ENCODE measurements around the gene GGNBP2.

Gene GGNBP2

GRCh38 chr17:36609498-36609862 lies 64.8 kb downstream of the GGNBP2 start:
- Histone ChIP-seq H3K4me1 (ENCODE audit: control insufficient read depth, insufficient read depth, low read length) (peaks cover 6% of the 10 kb centered on the region), H3K4me3 (ENCODE audit: insufficient read depth, low read depth, low read length) (no peak overlapping the region), H3K9me3 (ENCODE audit: control insufficient read depth, low read length) (no peaks in the 10 kb centered on the region), H3K27ac (ENCODE audit: insufficient read depth, low read depth, low read length, poor library complexity, severe bottlenecking) (no peak overlapping the region), H3K36me3 (ENCODE audit: control insufficient read depth, insufficient read depth, low read length) (no peaks in the 10 kb centered on the region), H3K27me3 (ENCODE audit: control insufficient read depth, insufficient read depth, low read length, poor library complexity, severe bottlenecking) (no peaks in the 10 kb centered on the region)
- 89 to 92% methylated on average over 7 of the region's 7 CpGs for WGBS, 2 experiments

- 86% methylated on average over 6 of the region's 6 CpGs for WGBS, 2 experiments
- Histone ChIP-seq H3K4me3 (ENCODE audit: insufficient read depth, low read depth, low read length) (no peak overlapping the region), H3K27ac (ENCODE audit: insufficient read depth, low read depth, low read length, poor library complexity, severe bottlenecking) (no peak overlapping the region), H3K27me3 (ENCODE audit: control insufficient read depth, insufficient read depth, low read length, poor library complexity, severe bottlenecking) (no peaks in the 10 kb centered on the region), H3K9me3 (ENCODE audit: control insufficient read depth, low read length) (no peaks in the 10 kb centered on the region), H3K36me3 (ENCODE audit: control insufficient read depth, insufficient read depth, low read length) (no peaks in the 10 kb centered on the region), H3K4me1 (ENCODE audit: control insufficient read depth, insufficient read depth, low read length) (peaks cover 14% of the 10 kb centered on the region)
Measured at GRCh38 chr17:36610474-36610873, 65.8 kb downstream of the GGNBP2 start.

DNA sequence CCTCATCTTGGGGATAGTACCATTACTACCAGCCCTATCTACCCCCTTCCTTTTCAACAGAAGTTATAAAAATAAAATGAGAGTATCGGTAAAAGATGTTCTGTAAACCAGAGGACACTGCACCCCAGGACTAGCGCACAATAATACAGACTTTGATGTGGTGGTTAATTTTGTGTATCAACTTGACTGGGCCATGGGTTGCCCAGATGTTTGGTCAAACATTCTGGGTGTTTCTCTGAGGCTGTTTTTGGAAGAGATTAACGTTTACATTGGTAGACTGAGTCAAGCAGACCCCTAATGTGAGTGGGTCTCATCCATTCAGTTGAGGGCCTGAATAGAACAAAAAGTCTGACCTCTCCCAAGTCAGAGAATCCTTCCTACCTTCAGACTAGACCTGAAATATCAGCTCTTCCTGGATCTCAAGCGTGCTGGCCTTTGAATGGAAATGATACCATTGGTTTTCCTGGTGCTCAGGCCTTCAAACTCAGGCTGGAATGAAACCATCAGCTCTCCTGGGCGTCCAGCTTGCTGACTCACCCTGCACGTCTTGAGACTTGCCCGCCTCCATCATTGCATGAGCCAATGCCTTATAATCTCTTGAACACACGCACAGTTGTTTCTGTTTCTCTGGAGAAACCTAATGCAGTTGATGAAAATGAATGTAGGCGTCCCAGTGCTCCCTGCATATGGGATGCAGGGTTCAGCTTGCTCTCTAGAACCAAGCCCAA lies 66.8 kb downstream of the GGNBP2 start:
- no peaks in the 10 kb centered on the region for H3K27me3 ChIP-seq (ENCODE audit: control insufficient read depth, insufficient read depth, low read length, poor library complexity, severe bottlenecking)
- H3K27ac ChIP-seq (ENCODE audit: insufficient read depth, low read depth, low read length, poor library complexity, severe bottlenecking), result no peak overlapping the region
- H3K36me3 ChIP-seq (ENCODE audit: control insufficient read depth, insufficient read depth, low read length), result no peaks in the 10 kb centered on the region
- WGBS, 2 experiments, result 89 to 90% methylated on average over 9 of the region's 9 CpGs
- peaks cover 14% of the 10 kb centered on the region for H3K4me1 ChIP-seq (ENCODE audit: control insufficient read depth, insufficient read depth, low read length)
- no peaks in the 10 kb centered on the region for H3K9me3 ChIP-seq (ENCODE audit: control insufficient read depth, low read length)
- H3K4me3 ChIP-seq (ENCODE audit: insufficient read depth, low read depth, low read length), result no peak overlapping the region

- Histone ChIP-seq H3K4me1 (ENCODE audit: control insufficient read depth, insufficient read depth, low read length) (peaks cover 14% of the 10 kb centered on the region), H3K4me3 (ENCODE audit: insufficient read depth, low read depth, low read length) (no peak overlapping the region)
Measured at GRCh38 chr17:36612323-36612722, 67.6 kb downstream of the GGNBP2 start.

GRCh38 chr17:36613155-36613554 lies 68.4 kb downstream of the GGNBP2 start:
- WGBS, 2 experiments, result 70% methylated on average over 4 of the region's 4 CpGs
- Histone ChIP-seq H3K36me3 (ENCODE audit: control insufficient read depth, insufficient read depth, low read length) (no peaks in the 10 kb centered on the region), H3K4me3 (ENCODE audit: insufficient read depth, low read depth, low read length) (no peak overlapping the region), H3K27me3 (ENCODE audit: control insufficient read depth, insufficient read depth, low read length, poor library complexity, severe bottlenecking) (no peaks in the 10 kb centered on the region), H3K9me3 (ENCODE audit: control insufficient read depth, low read length) (no peaks in the 10 kb centered on the region), H3K27ac (ENCODE audit: insufficient read depth, low read depth, low read length, poor library complexity, severe bottlenecking) (no peak overlapping the region), H3K4me1 (ENCODE audit: control insufficient read depth, insufficient read depth, low read length) (peaks cover 14% of the 10 kb centered on the region)

More at GRCh38 chr17:36612323-36612722, 67.6 kb downstream of the GGNBP2 start:
- Histone ChIP-seq H3K36me3 (ENCODE audit: control insufficient read depth, insufficient read depth, low read length) (no peaks in the 10 kb centered on the region), H3K27ac (ENCODE audit: insufficient read depth, low read depth, low read length, poor library complexity, severe bottlenecking) (no peak overlapping the region), H3K27me3 (ENCODE audit: control insufficient read depth, insufficient read depth, low read length, poor library complexity, severe bottlenecking) (no peaks in the 10 kb centered on the region), H3K9me3 (ENCODE audit: control insufficient read depth, low read length) (no peaks in the 10 kb centered on the region)
- 93 to 94% methylated on average over 3 of the region's 3 CpGs for WGBS, 2 experiments

DNA sequence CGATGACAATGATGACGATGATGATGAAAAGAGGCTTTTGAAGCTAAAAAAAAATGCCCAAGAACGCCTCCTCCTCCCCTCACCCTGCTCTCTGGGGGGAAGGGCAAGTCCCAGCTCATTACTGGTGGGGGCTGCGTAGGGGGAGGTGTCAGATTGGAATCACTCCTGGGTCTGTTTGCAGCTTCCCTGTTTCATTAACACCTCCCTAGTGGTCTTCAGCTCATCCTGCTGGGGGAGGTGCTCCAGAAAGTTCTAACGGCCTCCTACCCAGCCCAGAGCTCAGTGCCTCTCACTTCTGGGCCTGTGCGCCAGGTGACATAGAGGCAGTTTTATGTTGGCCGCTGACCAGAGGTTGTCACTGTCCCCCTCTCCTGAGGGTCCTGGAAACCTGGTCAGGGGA lies 69.4 kb downstream of the GGNBP2 start:
- no peak overlapping the region for H3K27ac ChIP-seq (ENCODE audit: insufficient read depth, low read depth, low read length, poor library complexity, severe bottlenecking)
- peaks cover 14% of the 10 kb centered on the region for H3K4me1 ChIP-seq (ENCODE audit: control insufficient read depth, insufficient read depth, low read length)
- H3K27me3 ChIP-seq (ENCODE audit: control insufficient read depth, insufficient read depth, low read length, poor library complexity, severe bottlenecking), result no peaks in the 10 kb centered on the region
- 83 to 86% methylated on average over 6 to 7 of the region's 7 CpGs for WGBS, 2 experiments
- no peaks in the 10 kb centered on the region for H3K9me3 ChIP-seq (ENCODE audit: control insufficient read depth, low read length)
- no peak overlapping the region for H3K4me3 ChIP-seq (ENCODE audit: insufficient read depth, low read depth, low read length)
- H3K36me3 ChIP-seq (ENCODE audit: control insufficient read depth, insufficient read depth, low read length), result no peaks in the 10 kb centered on the region

GRCh38 chr17:36614933-36615332 lies 70.2 kb downstream of the GGNBP2 start:
- H3K4me1 ChIP-seq (ENCODE audit: control insufficient read depth, insufficient read depth, low read length), result peaks cover 14% of the 10 kb centered on the region
- no peaks in the 10 kb centered on the region for H3K27me3 ChIP-seq (ENCODE audit: control insufficient read depth, insufficient read depth, low read length, poor library complexity, severe bottlenecking)
- no peak overlapping the region for H3K27ac ChIP-seq (ENCODE audit: insufficient read depth, low read depth, low read length, poor library complexity, severe bottlenecking)
- H3K4me3 ChIP-seq (ENCODE audit: insufficient read depth, low read depth, low read length), result no peak overlapping the region
- WGBS, 2 experiments, result 31 to 38% methylated on average over 5 of the region's 5 CpGs
- H3K9me3 ChIP-seq (ENCODE audit: control insufficient read depth, low read length), result no peaks in the 10 kb centered on the region
- no peaks in the 10 kb centered on the region for H3K36me3 ChIP-seq (ENCODE audit: control insufficient read depth, insufficient read depth, low read length)

- no peaks in the 10 kb centered on the region for H3K27me3 ChIP-seq (ENCODE audit: control insufficient read depth, insufficient read depth, low read length, poor library complexity, severe bottlenecking)
- WGBS, 2 experiments, result 90 to 92% methylated on average over 16 of the region's 16 CpGs
- H3K9me3 ChIP-seq (ENCODE audit: control insufficient read depth, low read length), result no peaks in the 10 kb centered on the region
- peaks cover 14% of the 10 kb centered on the region for H3K4me1 ChIP-seq (ENCODE audit: control insufficient read depth, insufficient read depth, low read length)
- H3K4me3 ChIP-seq (ENCODE audit: insufficient read depth, low read depth, low read length), result no peak overlapping the region
- H3K36me3 ChIP-seq (ENCODE audit: control insufficient read depth, insufficient read depth, low read length), result no peaks in the 10 kb centered on the region
- H3K27ac ChIP-seq (ENCODE audit: insufficient read depth, low read depth, low read length, poor library complexity, severe bottlenecking), result no peak overlapping the region
Measured at GRCh38 chr17:36616061-36617029, 71.6 kb downstream of the GGNBP2 start.

GRCh38 chr17:36617773-36618172 lies 73.1 kb downstream of the GGNBP2 start:
- Histone ChIP-seq H3K36me3 (ENCODE audit: control insufficient read depth, insufficient read depth, low read length) (no peaks in the 10 kb centered on the region), H3K27ac (ENCODE audit: insufficient read depth, low read depth, low read length, poor library complexity, severe bottlenecking) (no peak overlapping the region), H3K4me3 (ENCODE audit: insufficient read depth, low read depth, low read length) (no peak overlapping the region), H3K27me3 (ENCODE audit: control insufficient read depth, insufficient read depth, low read length, poor library complexity, severe bottlenecking) (no peaks in the 10 kb centered on the region), H3K9me3 (ENCODE audit: control insufficient read depth, low read length) (no peaks in the 10 kb centered on the region), H3K4me1 (ENCODE audit: control insufficient read depth, insufficient read depth, low read length) (peaks cover 14% of the 10 kb centered on the region)
- WGBS, 2 experiments, result 94 to 96% methylated on average over 7 of the region's 7 CpGs

GRCh38 chr17:36623281-36623680 lies 78.6 kb downstream of the GGNBP2 start:
- no peak overlapping the region for H3K27ac ChIP-seq (ENCODE audit: insufficient read depth, low read depth, low read length, poor library complexity, severe bottlenecking)
- no peaks in the 10 kb centered on the region for H3K27me3 ChIP-seq (ENCODE audit: control insufficient read depth, insufficient read depth, low read length, poor library complexity, severe bottlenecking)
- no peaks in the 10 kb centered on the region for H3K9me3 ChIP-seq (ENCODE audit: control insufficient read depth, low read length)
- H3K4me1 ChIP-seq (ENCODE audit: control insufficient read depth, insufficient read depth, low read length), result peaks cover 4% of the 10 kb centered on the region
- H3K36me3 ChIP-seq (ENCODE audit: control insufficient read depth, insufficient read depth, low read length), result no peaks in the 10 kb centered on the region
- 84 to 89% methylated on average over 3 of the region's 3 CpGs for WGBS, 2 experiments
- H3K4me3 ChIP-seq (ENCODE audit: insufficient read depth, low read depth, low read length), result no peak overlapping the region
